B cell (primary cell): ENCODE data around the gene P2RY6. TPM values are rescaled to one million over a fixed set of nuclear protein-coding genes. Genes with fewer than 3 reads are reported as not detected.

ENCODE experiments used
- polyA plus RNA-seq: library from polyadenylated mRNA; depleted of rRNA; stranded (reverse); fragments of >200 nt; gene quantifications from 2 replicates; pipeline ENCODE4 v1.2.3, GENCODE V29; 2012
- total RNA-seq, 2 donors: library from RNA; stranded (reverse); fragments of 120-200 nt in 1 of 2; gene quantifications; 1 replicate in 1 of 2; 2 replicates in 1 of 2; pipeline versions ENCODE4 v1.2.3 to v1.2.4, GENCODE V29; 2013 to 2022

The P2RY6 gene
- total and polyA plus RNA-seq, 2 donors (not counting 1 experiment from before 2014, with no cell fraction given) = 0.25 TPM; not detected in 1

Other genes with a start within 250 kb of the P2RY6 start
- gene FCHSD2, start 130.0 kb upstream of the P2RY6 start, total RNA-seq = 189 and 193 TPM in 2 replicates
- gene FCHSD2, start 130.0 kb upstream of the P2RY6 start, polyA plus RNA-seq = 113 and 206 TPM in 2 replicates
- gene P2RY2, start 54.1 kb upstream of the P2RY6 start, total RNA-seq = 0.37 and 0.73 TPM in 2 replicates
- gene P2RY2, start 54.1 kb upstream of the P2RY6 start, polyA plus RNA-seq = 0.12 and 0.13 TPM in 2 replicates
- gene ARHGEF17, start 35.9 kb downstream of the P2RY6 start, total RNA-seq = 0.02 and 0.05 TPM in 2 replicates
- gene ARHGEF17, start 35.9 kb downstream of the P2RY6 start, polyA plus RNA-seq = 0.01 TPM in 1 of 2 replicates, not detected in the other
- 92.4 and 97.1 TPM in 2 replicates for gene RELT, start 104.1 kb downstream of the P2RY6 start, total RNA-seq
- 71.6 and 158 TPM in 2 replicates for gene RELT, start 104.1 kb downstream of the P2RY6 start, polyA plus RNA-seq